Nephron (organoid): ENCODE results near the gene LGMN.
"Not testable (repeated sequence)": the region's sequence is repeated elsewhere in the genome, so short reads cannot be mapped to it uniquely, and the experiment has no call there.

Experiments
- H3K27ac Mint-ChIP-seq, 3 experiments: 2 replicates each; pipeline ENCODE4 v1.8.0; 2020; ENCODE audit warnings: mixed read lengths in 3 of 3, mild to moderate bottlenecking in 2 of 3, moderate library complexity in 1 of 3
- H3K27me3 Mint-ChIP-seq: 2 replicates; pipeline ENCODE4 v1.8.0; 2021; ENCODE audit warnings: low read depth, mild to moderate bottlenecking, moderate library complexity, mixed read lengths
- H3K36me3 Mint-ChIP-seq: 2 replicates; pipeline ENCODE4 v1.8.0; 2020; ENCODE audit warnings: low read depth, mixed read lengths
- H3K4me1 Mint-ChIP-seq: 2 replicates; pipeline ENCODE4 v1.8.0; 2020; ENCODE audit warnings: mixed read lengths
- H3K4me3 Mint-ChIP-seq, 3 experiments: 2 replicates each; pipeline ENCODE4 v1.8.0; 2020; ENCODE audit warnings: mild to moderate bottlenecking in 3 of 3, mixed read lengths in 3 of 3, moderate library complexity in 2 of 3
- H3K9me3 Mint-ChIP-seq: 2 replicates; pipeline ENCODE4 v1.8.0; 2020; ENCODE audit warnings: mixed read lengths
- CTCF ChIP-seq, 3 experiments: fragments of 200-600 bp; sonication (generic); IDR thresholded peaks; one replicate each; pipeline ENCODE4 v1.5.0; 2021; ENCODE audit warnings: antibody characterized with exemption in 3 of 3; ENCODE audit not compliant: unreplicated experiment in 3 of 3

Gene LGMN

GRCh38 chr14:92714739-92715307 is 33.6 kb downstream of the LGMN start:
- not testable (repeated sequence) for H3K27ac Mint-ChIP-seq, H3K27me3 Mint-ChIP-seq, H3K9me3 Mint-ChIP-seq, H3K4me3 Mint-ChIP-seq
- Mint-ChIP-seq H3K4me1 (peaks cover 14% of the 10 kb centered on the region), H3K36me3 (peaks cover 15% of the 10 kb centered on the region)
- TF ChIP-seq CTCF (IDR thresholded peaks at IDR 0.05; ENCODE audit: unreplicated experiment in 3 of 3), result peak; percentile 29 to 55 (median 40)

GRCh38 chr14:92712654-92713051 is 35.8 kb downstream of the LGMN start:
- H3K4me3 Mint-ChIP-seq, result no peak overlapping the region
- peaks cover 4% of the 10 kb centered on the region for H3K4me1 Mint-ChIP-seq
- no peaks in the 10 kb centered on the region for H3K9me3 Mint-ChIP-seq
- H3K27me3 Mint-ChIP-seq, result no peaks in the 10 kb centered on the region
- H3K36me3 Mint-ChIP-seq, result peaks cover 19% of the 10 kb centered on the region
- no peak overlapping the region for H3K27ac Mint-ChIP-seq
- no peak for TF ChIP-seq CTCF (IDR thresholded peaks at IDR 0.05; ENCODE audit: unreplicated experiment in 3 of 3)

- Mint-ChIP-seq H3K9me3 (no peaks in the 10 kb centered on the region), H3K4me3 (no peak overlapping the region), H3K27ac (no peak overlapping the region), H3K36me3 (peaks cover 22% of the 10 kb centered on the region), H3K27me3 (no peaks in the 10 kb centered on the region), H3K4me1 (peaks cover 3% of the 10 kb centered on the region)
- TF ChIP-seq CTCF (IDR thresholded peaks at IDR 0.05; ENCODE audit: unreplicated experiment in 3 of 3), result no peak
Observed at GRCh38 chr14:92711976-92712653, 36.3 kb downstream of the LGMN start.

- no peak for TF ChIP-seq CTCF (IDR thresholded peaks at IDR 0.05; ENCODE audit: unreplicated experiment in 3 of 3)
- Mint-ChIP-seq H3K27me3 (peaks cover 3% of the 10 kb centered on the region), H3K27ac (no peak overlapping the region), H3K36me3 (peaks cover 35% of the 10 kb centered on the region), H3K4me1 (peaks cover 3% of the 10 kb centered on the region), H3K9me3 (no peaks in the 10 kb centered on the region), H3K4me3 (no peak overlapping the region)
Observed at GRCh38 chr14:92710001-92710341, 38.5 kb downstream of the LGMN start.

- Mint-ChIP-seq H3K27ac (no peak overlapping the region), H3K36me3 (peaks cover 40% of the 10 kb centered on the region), H3K4me1 (peaks cover 7% of the 10 kb centered on the region), H3K9me3 (no peaks in the 10 kb centered on the region), H3K4me3 (no peak overlapping the region), H3K27me3 (peaks cover 3% of the 10 kb centered on the region)
- TF ChIP-seq CTCF (IDR thresholded peaks at IDR 0.05; ENCODE audit: unreplicated experiment in 3 of 3), result no peak
Observed at GRCh38 chr14:92709340-92710000, 39.0 kb downstream of the LGMN start.
